Measurements from ENCODE around the gene WNT6.

- no peak for TF ChIP-seq GABPA (IDR thresholded peaks at IDR 0.05 in 1 of 2, conservative IDR thresholded peaks at IDR 0.05 in 1 of 2)
- no peak for TF ChIP-seq SP1 (IDR thresholded peaks at IDR 0.05)
- no peak for TF ChIP-seq RXRA (IDR thresholded peaks at IDR 0.05)
- no peak for TF ChIP-seq CTCF (IDR thresholded peaks at IDR 0.05; ENCODE audit: low read depth, low read length, missing input control)
- TF ChIP-seq MAX (IDR thresholded peaks at IDR 0.05): no peak
- TF ChIP-seq ZBTB33 (IDR thresholded peaks at IDR 0.05): no peak
- no peak for TF ChIP-seq REST (IDR thresholded peaks at IDR 0.05)
- no peak for TF ChIP-seq HNF4G (IDR thresholded peaks at IDR 0.05)
- TF ChIP-seq YY1 (IDR thresholded peaks at IDR 0.05): no peak
- TF ChIP-seq TAF1 (conservative IDR thresholded peaks at IDR 0.05): no peak
- no peak for TF ChIP-seq FOXA1 (IDR thresholded peaks at IDR 0.05)
- no peak for TF ChIP-seq ATF3 (IDR thresholded peaks at IDR 0.05)
These were observed 17.7 kb downstream of the WNT6 start for GRCh38 chr2:218877331-218877730.
